OCI-LY1 (cell line): ENCODE data around the gene PCNP.
A peak's percentile ranks its signal among the peaks of the same experiment; 100 is the strongest.

Experiments
- H2AFZ ChIP-seq: fragments of 200-600 bp; sonication (generic), shearing (Covaris generic); 2 replicates; pipeline ENCODE4 v1.6.0; 2014; ENCODE audit warnings: antibody characterized with exemption, mild to moderate bottlenecking, low read length
- H3F3A ChIP-seq: fragments of 200-600 bp; sonication (generic), shearing (Covaris generic); 2 replicates; pipeline ENCODE4 v1.6.0; 2014; ENCODE audit warnings: mild to moderate bottlenecking, antibody characterized with exemption, low read length, moderate library complexity; ENCODE audit not compliant: insufficient read depth
- H3K27ac ChIP-seq: fragments of 200-600 bp; sonication (generic); 2 replicates; pipeline ENCODE4 v1.5.1; 2014; ENCODE audit warnings: low read length, mixed run types, mild to moderate bottlenecking, low read depth; ENCODE audit not compliant: poor library complexity, severe bottlenecking
- H3K27me3 ChIP-seq: fragments of 200-600 bp; sonication (generic); 2 replicates; pipeline ENCODE4 v1.6.0; 2014; ENCODE audit warnings: antibody characterized with exemption, mild to moderate bottlenecking, low read length, moderate library complexity; ENCODE audit not compliant: insufficient read depth
- H3K36me3 ChIP-seq: fragments of 200-600 bp; sonication (generic); 2 replicates; pipeline ENCODE4 v1.6.1; 2014; ENCODE audit warnings: mild to moderate bottlenecking, antibody characterized with exemption, low read length, moderate library complexity, mixed read lengths; ENCODE audit not compliant: insufficient read depth
- H3K4me1 ChIP-seq: fragments of 200-600 bp; sonication (generic); 2 replicates; pipeline ENCODE4 v1.5.1; 2014; ENCODE audit warnings: mild to moderate bottlenecking, low read length, moderate library complexity; ENCODE audit not compliant: insufficient read depth, severe bottlenecking
- H3K4me2 ChIP-seq: fragments of 200-600 bp; sonication (generic), shearing (Covaris generic); 2 replicates; pipeline ENCODE4 v1.6.1; 2014; ENCODE audit warnings: low read length
- H3K4me3 ChIP-seq: fragments of 200-600 bp; sonication (generic); 2 replicates; pipeline ENCODE4 v1.5.1; 2014; ENCODE audit warnings: low read length, low read depth, mild to moderate bottlenecking, mixed read lengths; ENCODE audit not compliant: poor library complexity, severe bottlenecking
- H3K79me2 ChIP-seq: fragments of 200-600 bp; shearing (Covaris generic); 2 replicates; pipeline ENCODE4 v1.6.1; 2016; ENCODE audit warnings: mixed run types, low read length, mixed read lengths; ENCODE audit not compliant: insufficient read depth
- H3K9ac ChIP-seq: fragments of 200-600 bp; sonication (generic), shearing (Covaris generic); 2 replicates; pipeline ENCODE4 v1.6.1; 2014; ENCODE audit warnings: mild to moderate bottlenecking, low read length, mixed read lengths
- H3K9me2 ChIP-seq: fragments of 200-600 bp; sonication (generic), shearing (Covaris generic); 2 replicates; pipeline ENCODE4 v1.6.1; 2014; ENCODE audit warnings: low read depth, mild to moderate bottlenecking, low read length, mixed read lengths
- H3K9me3 ChIP-seq: fragments of 200-600 bp; shearing (Covaris generic); 2 replicates; pipeline ENCODE4 v1.6.1; 2014; ENCODE audit warnings: low read length, mixed read lengths
- H4K20me1 ChIP-seq: fragments of 200-600 bp; sonication (generic), shearing (Covaris generic); 2 replicates; pipeline ENCODE4 v1.6.0; 2016; ENCODE audit warnings: mild to moderate bottlenecking, low read length; ENCODE audit not compliant: insufficient read depth
- EZH2 ChIP-seq: fragments of 200-600 bp; sonication (generic), shearing (Covaris generic); IDR thresholded peaks from 2 replicates; pipeline ENCODE4 v1.8.0; 2017; ENCODE audit warnings: borderline replicate concordance, mixed run types, mild to moderate bottlenecking, antibody characterized with exemption, low read length, moderate library complexity, mixed read lengths
- TF ChIP-seq, protein P1 (sequence below): fragments of 200-600 bp; sonication (generic), shearing (Covaris generic); IDR thresholded peaks from 2 replicates; pipeline ENCODE4 v1.5.1; 2017; ENCODE audit warnings: mild to moderate bottlenecking, antibody characterized with exemption, low read length, moderate library complexity, mixed read lengths

The PCNP gene, protein sequence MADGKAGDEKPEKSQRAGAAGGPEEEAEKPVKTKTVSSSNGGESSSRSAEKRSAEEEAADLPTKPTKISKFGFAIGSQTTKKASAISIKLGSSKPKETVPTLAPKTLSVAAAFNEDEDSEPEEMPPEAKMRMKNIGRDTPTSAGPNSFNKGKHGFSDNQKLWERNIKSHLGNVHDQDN

DNA sequence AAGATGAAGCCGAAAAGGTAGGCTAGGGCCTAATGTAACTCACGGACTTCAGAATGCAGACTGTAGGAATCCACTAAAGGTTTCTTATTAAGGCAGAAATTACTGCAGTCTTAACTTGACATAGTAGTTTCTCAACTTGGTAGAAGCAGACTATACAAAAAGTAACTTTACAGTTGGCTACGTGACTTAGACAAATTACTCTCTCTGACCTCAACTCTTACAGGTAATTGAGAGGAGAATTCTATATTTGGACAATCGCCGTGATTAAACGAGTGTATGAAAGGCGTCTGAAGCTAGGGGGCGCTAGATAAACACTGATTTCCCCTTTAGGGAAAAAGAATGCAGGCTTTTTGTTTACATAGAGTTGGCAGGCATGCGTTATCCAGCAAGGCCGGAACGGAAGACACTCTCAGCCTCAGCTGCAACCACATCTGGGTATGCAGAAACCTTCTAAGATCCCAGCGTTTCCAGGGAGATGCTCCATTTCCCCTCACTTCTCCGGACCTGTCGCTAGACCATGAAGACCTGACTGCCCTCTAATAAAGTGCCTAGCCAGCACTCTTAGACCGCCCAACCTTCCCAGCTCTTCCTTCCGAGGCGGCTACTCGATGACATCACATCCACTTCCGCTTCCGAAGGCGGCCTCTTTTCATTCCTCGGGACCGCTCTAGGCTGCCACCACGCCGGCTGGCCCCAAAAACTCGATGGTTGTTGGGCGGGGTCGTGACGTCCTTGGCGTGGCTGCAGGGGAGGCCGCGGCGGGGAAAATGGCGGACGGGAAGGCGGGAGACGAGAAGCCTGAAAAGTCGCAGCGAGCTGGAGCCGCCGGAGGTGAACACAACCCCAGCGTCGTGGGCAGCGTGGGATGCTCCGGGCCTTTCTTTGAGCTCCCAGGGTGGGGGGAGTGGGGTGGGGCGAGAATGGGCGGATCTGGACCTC lies at the start of gene PCNP:
PCNP (plus strand) TSS at position 732 of the 939 bp plus-strand sequence; CDS start at position 768, 36 bp downstream.
- Histone ChIP-seq H3K4me2 (peak within 1 kb of the TSS; percentile 69), H3K9me3 (no peaks in the 10 kb centered on the region), H3K4me3 (peak within 1 kb of the TSS; percentile 70), H3K79me2 (peaks cover 39% of the 10 kb centered on the region), H3K27ac (peak within 1 kb of the TSS; percentile 73), H4K20me1 (no peaks in the 10 kb centered on the region; the same call in 1 of the 2 replicates), H3K9me2 (no peaks in the 10 kb centered on the region), H3K4me1 (peaks cover 34% of the 10 kb centered on the region), H3F3A (no peaks in the 10 kb centered on the region), H3K27me3 (no peaks in the 10 kb centered on the region), H3K9ac (peak within 1 kb of the TSS; percentile 78), H3K36me3 (peaks cover 7% of the 10 kb centered on the region), H2AFZ (no peak within 1 kb of the TSS)
- TF ChIP-seq EZH2: no peak
- TF ChIP-seq, protein P1, sequence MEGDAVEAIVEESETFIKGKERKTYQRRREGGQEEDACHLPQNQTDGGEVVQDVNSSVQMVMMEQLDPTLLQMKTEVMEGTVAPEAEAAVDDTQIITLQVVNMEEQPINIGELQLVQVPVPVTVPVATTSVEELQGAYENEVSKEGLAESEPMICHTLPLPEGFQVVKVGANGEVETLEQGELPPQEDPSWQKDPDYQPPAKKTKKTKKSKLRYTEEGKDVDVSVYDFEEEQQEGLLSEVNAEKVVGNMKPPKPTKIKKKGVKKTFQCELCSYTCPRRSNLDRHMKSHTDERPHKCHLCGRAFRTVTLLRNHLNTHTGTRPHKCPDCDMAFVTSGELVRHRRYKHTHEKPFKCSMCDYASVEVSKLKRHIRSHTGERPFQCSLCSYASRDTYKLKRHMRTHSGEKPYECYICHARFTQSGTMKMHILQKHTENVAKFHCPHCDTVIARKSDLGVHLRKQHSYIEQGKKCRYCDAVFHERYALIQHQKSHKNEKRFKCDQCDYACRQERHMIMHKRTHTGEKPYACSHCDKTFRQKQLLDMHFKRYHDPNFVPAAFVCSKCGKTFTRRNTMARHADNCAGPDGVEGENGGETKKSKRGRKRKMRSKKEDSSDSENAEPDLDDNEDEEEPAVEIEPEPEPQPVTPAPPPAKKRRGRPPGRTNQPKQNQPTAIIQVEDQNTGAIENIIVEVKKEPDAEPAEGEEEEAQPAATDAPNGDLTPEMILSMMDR: peak; percentile 93

DNA sequence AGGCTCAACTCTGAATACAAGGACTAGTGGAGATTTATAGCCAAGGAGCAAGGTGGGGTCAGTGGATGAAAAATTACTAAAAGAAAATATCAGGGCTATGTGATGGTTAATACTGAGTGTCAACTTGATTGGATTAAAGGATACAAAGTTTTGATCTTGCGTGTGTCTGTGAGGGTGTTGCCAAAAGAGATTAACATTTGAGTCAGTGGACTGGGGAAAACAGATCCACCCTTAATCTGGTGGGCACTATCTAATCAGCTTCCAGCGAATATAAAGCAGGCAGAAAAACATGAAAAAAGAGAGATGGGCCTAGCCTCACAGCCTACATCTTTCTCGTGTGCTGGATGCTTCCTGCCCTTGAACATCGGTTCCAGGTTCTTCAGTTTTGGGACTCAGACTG lies 46.5 kb upstream of the PCNP start:
- H2AFZ ChIP-seq: no peak overlapping the region
- H3K27ac ChIP-seq: no peak overlapping the region
- no peaks in the 10 kb centered on the region for H3F3A ChIP-seq
- no peaks in the 10 kb centered on the region for H3K36me3 ChIP-seq
- H3K9me2 ChIP-seq: no peaks in the 10 kb centered on the region
- no peak overlapping the region for H3K4me3 ChIP-seq
- TF ChIP-seq, protein P1: no peak
- TF ChIP-seq EZH2: no peak
- H3K4me2 ChIP-seq: no peak overlapping the region
- peaks cover 11% of the 10 kb centered on the region for H3K9me3 ChIP-seq
- H3K79me2 ChIP-seq: no peaks in the 10 kb centered on the region
- H3K9ac ChIP-seq: no peak overlapping the region
- no peaks in the 10 kb centered on the region for H3K4me1 ChIP-seq
- H3K27me3 ChIP-seq: no peaks in the 10 kb centered on the region
- H4K20me1 ChIP-seq: no peaks in the 10 kb centered on the region

DNA sequence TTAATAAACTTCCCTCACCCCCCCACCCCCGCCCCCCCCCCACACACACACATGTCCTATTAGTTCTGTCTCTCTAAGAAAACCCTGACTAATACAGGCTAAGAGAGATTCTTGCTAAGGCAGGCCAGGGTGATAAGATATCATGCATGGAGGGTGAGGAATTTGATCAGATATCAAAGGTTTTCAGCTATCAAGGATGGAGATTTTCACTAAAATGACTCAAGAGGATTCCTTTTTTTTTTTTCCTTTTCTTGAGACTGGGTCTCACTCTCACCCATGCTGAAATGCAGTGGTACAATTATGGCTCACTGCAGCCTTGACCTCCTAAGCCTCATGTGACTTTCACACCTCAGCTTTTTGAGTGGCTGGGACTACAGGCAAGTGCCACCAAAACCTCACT lies 46.1 kb upstream of the PCNP start:
- no peaks in the 10 kb centered on the region for H3K79me2 ChIP-seq
- H3K9me3 ChIP-seq: peaks cover 11% of the 10 kb centered on the region
- H2AFZ ChIP-seq: no peak overlapping the region
- H3K4me3 ChIP-seq: no peak overlapping the region
- no peaks in the 10 kb centered on the region for H3F3A ChIP-seq
- no peak overlapping the region for H3K9ac ChIP-seq
- no peaks in the 10 kb centered on the region for H4K20me1 ChIP-seq
- no peak overlapping the region for H3K4me2 ChIP-seq
- no peaks in the 10 kb centered on the region for H3K36me3 ChIP-seq
- no peak for TF ChIP-seq EZH2
- TF ChIP-seq, protein P1: no peak
- H3K9me2 ChIP-seq: no peaks in the 10 kb centered on the region
- H3K4me1 ChIP-seq: no peaks in the 10 kb centered on the region
- no peak overlapping the region for H3K27ac ChIP-seq
- no peaks in the 10 kb centered on the region for H3K27me3 ChIP-seq
